SKM-1 treated with dmso at 0.1 percent for 144 hours (cell line): ENCODE measurements around the gene RPL29.

Experiments used
- DNase-seq: peaks from one replicate; lab custom pipeline; 2025; ENCODE audit not compliant: unreplicated experiment; lab: John Stamatoyannopoulos, UW

RPL29 gene

GRCh38 chr3:51947215-51947900 lies 48.3 kb downstream of the RPL29 start:
- DNase-seq: no peak

GRCh38 chr3:51946796-51947195 lies 48.9 kb downstream of the RPL29 start:
- no peak for DNase-seq

DNA sequence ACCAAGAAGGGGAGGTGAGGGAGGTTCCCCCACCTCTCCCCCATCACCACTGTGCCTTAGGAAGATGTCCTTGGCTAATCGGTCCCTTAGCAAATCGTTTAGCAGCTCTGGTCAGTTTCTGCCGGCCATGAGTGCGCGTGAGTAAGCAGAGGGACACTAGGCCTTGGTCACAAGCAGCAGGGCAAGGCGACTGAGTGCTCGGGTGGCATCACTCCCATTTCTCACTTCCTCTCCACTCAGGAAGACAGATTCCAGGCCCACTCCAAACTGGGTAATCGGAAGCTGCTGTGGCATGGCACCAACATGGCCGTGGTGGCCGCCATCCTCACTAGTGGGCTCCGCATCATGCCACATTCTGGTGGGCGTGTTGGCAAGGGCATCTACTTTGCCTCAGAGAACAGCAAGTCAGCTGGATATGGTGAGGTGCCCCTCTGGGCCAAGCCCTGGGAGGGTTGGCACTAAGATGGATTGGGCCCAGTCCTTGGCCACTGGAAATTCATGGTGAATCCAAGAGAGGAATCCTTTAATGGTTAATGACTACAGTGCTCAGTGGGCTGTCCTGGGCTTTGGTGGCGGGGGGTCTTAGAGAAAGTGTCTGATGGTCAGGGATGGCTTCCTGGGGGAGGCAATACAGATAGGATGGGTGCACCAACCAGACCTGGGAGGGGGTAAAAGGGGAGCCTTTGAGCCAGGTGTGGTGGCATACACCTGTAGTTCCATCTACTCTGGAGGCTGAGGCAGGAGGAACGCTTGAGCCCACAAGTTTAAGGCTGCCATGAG lies 49.6 kb downstream of the RPL29 start:
- no peak for DNase-seq

DNA sequence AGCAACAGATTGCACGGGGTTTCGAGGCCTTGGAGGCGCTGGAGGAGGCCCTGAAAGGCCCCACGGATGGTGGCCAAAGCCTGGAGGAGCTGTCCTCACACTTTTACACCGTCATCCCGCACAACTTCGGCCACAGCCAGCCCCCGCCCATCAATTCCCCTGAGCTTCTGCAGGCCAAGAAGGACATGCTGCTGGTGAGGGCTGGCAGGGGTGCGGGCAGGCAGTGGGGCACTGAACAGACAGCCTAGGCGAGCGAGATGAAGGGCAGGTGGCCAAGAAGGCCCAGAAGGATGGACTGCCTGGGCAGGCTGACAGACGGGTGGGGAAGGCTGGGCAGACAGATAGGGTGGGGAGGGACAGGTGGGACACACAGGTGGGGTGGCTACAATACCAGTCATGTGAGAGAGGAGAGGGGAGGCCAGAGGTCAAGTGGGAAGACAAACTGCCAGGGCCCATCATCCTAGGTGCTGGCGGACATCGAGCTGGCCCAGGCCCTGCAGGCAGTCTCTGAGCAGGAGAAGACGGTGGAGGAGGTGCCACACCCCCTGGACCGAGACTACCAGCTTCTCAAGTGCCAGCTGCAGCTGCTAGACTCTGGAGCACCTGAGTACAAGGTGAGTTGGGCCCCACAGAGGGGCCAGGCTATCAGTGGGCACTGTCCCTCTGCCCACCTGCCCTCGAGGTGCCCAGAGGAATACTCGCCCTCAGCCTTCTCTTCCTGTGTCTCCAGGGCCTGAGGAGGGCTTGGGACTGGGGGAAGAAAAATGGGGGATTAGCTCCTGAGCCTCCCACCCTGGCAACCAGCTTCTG lies 50.5 kb downstream of the RPL29 start:
- no peak for DNase-seq

GRCh38 chr3:51944451-51945021 lies 51.2 kb downstream of the RPL29 start:
- no peak for DNase-seq
